Activated CD4-positive, alpha-beta T cell treated with anti-CD3 and anti-CD28 coated beads for 24 hours (primary cell): ENCODE measurements around the gene KLHL40.

Experiments
- DNase-seq, 2 donors: peaks; one replicate each; pipeline ENCODE4 v3.0.0-alpha.2; 2020; ENCODE audit warnings: low read depth in 2 of 2

The KLHL40 gene

GRCh38 chr3:42704136-42704841 is 19.0 kb downstream of the KLHL40 start:
- no peak for DNase-seq

GRCh38 chr3:42705058-42705767 is 19.9 kb downstream of the KLHL40 start:
- no peak for DNase-seq

GRCh38 chr3:42705962-42706585 is 20.7 kb downstream of the KLHL40 start:
- no peak for DNase-seq

- no peak for DNase-seq
Measured at GRCh38 chr3:42706721-42707619, 21.6 kb downstream of the KLHL40 start.

GRCh38 chr3:42707620-42708355 is 22.5 kb downstream of the KLHL40 start:
- DNase-seq = no peak

- DNase-seq = no peak
Measured at GRCh38 chr3:42708611-42709151, 23.3 kb downstream of the KLHL40 start.

GRCh38 chr3:42709621-42710020 is 24.3 kb downstream of the KLHL40 start:
- DNase-seq = no peak

- no peak for DNase-seq
Measured at GRCh38 chr3:42710323-42711021, 25.1 kb downstream of the KLHL40 start.

- DNase-seq = no peak
Measured at GRCh38 chr3:42711491-42712343, 26.4 kb downstream of the KLHL40 start.

- no peak for DNase-seq
Measured at GRCh38 chr3:42712344-42712648, 27.0 kb downstream of the KLHL40 start.

- DNase-seq = no peak
Measured at GRCh38 chr3:42712688-42713372, 27.5 kb downstream of the KLHL40 start.

GRCh38 chr3:42713747-42714146 is 28.4 kb downstream of the KLHL40 start:
- DNase-seq = no peak

- no peak for DNase-seq
Measured at GRCh38 chr3:42714171-42714852, 29.0 kb downstream of the KLHL40 start.

- DNase-seq = no peak
Measured at GRCh38 chr3:42717306-42717705, 32.0 kb downstream of the KLHL40 start.

GRCh38 chr3:42718338-42718737 is 33.0 kb downstream of the KLHL40 start:
- DNase-seq = no peak

- no peak for DNase-seq
Measured at GRCh38 chr3:42719002-42719401, 33.7 kb downstream of the KLHL40 start.

- DNase-seq = no peak
Measured at GRCh38 chr3:42720126-42720525, 34.8 kb downstream of the KLHL40 start.

- DNase-seq = no peak
Measured at GRCh38 chr3:42721690-42722089, 36.4 kb downstream of the KLHL40 start.
